Measurements from ENCODE around the gene TYW5.
"Not testable (repeated sequence)": the region's sequence is repeated elsewhere in the genome, so short reads cannot be mapped to it uniquely, and the experiment has no call there.

Gene TYW5

DNA sequence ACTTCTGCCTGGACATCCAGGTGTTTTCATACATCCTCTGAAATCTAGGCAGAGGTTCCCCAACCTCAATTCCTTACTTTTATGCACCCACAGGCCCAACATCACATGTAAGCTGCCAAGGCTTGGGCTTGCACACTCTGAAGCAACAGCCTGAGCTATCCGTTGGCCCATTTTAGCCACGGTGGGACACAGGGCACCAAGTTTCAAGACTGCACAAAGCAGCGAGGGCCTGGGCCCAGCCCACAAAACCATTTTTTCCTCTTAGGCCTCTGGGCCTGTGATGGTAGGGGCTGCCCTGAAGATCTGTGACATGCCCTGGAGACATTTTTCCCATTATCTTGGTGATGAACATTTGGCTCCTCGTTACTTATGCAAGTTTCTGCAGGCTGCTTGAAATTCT, 38.3 kb downstream of the TYW5 start:
- DNase-seq (ENCODE audit: low spot score) = no peak

DNA sequence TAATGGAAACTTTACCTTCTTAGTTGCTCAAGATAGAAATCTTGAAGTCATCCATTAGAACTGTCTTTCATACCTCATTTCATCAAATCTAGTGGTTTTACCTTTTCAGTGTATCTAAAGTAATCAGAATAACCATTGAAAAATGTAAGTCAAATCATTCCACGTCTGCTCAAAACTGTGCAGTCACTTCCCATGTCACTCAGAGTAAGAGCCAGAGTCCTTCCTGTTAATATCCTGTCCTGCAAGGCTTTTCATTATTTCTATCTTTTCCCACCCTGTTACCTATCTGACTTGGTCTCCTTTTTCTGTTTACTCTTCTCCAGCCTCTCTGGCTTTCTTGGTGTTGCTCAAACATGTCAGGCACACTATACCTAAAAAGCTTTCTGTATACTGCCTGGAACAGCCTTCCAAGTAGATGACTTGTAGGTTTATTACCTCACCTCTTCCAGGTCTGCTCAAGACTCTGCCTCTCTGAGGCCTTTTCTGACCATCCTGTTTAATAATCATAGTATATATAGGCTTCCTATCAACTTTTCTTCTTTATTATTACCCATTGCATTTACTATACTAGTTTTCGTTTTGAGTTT, 40.8 kb downstream of the TYW5 start:
- no peak for DNase-seq (ENCODE audit: low spot score)

DNA sequence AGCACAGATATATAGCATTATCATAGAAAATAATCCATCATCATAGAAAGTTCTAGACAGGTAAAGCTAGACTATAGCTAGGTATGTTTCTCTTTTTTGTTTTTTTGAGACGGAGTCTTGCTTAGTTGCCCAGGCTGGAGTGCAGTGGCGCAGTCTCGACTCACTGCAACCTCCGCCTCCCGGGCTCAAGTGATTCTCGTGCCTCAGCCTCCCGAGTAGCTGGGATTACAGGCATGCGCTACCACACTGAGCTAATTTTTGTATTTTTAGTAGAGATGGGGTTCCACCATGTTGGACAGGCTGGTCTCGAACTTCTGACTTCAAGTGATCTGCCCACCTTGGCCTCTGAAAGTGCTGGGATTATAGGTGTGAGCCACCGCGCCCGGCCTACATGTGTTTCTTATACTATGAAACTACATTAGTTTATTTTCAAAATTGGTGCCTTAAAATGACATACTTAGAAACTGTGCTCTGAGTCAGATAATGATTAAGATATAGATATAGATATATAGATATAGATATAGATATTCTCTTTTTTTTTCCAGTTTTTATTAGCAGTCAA, 42.7 kb downstream of the TYW5 start:
- DNase-seq (ENCODE audit: low spot score) = not testable (repeated sequence)

DNA sequence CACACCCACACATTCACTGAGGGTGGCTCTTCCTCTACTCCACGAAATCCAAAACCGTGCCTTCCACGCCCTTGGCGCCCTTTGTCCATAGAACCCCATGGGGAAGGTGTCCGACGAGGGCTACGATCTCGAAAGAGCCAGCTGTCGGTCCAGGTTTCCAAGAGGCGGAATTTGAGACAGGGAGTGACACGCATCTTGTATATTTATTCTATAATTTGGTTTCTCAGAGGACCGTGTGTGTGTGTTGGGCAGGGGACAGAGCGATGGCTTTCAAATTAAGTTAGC, 43.5 kb downstream of the TYW5 start:
- DNase-seq (ENCODE audit: low spot score) = no peak

DNA sequence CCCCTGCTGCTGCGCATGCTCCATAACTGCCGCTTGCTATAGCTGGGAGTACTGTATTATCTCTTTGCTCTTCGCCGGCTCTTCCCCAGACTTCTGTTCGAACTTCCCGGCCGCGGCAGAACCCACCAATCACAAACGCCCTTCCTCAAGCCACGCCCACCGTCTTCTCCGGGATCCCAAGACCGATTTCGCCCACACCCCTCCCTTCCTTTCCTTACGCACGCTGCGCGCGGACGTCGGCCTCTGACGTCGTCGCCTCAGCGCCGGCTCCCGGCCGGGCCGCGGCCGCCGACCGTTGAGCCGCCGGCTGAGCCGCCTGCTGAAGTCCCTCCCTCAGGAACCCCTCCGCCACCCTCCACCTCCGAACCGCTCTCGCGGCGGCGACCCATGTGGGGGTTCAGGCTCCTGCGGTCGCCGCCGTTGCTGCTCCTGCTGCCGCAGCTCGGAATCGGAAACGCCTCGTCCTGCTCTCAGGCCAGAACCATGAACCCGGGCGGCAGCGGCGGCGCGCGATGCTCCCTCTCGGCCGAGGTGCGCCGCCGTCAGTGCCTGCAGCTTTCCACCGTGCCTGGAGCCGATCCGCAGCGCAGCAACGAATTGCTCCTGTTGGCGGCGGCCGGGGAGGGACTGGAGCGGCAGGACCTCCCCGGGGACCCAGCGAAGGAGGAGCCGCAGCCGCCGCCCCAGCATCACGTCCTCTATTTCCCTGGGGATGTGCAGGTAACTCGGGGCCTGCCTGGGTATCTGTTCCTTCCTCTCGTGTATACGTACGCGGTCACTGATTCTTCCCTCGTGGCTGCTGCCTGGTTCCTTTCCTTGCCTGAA, 44.0 kb downstream of the TYW5 start, which contains the start of gene C2orf69:
Gene C2orf69 (plus strand): TSS at position 242 of the 825 bp plus-strand sequence. CDS start 146 bp downstream, at position 388.
- DNase-seq (ENCODE audit: low spot score) = peak; percentile 96

DNA sequence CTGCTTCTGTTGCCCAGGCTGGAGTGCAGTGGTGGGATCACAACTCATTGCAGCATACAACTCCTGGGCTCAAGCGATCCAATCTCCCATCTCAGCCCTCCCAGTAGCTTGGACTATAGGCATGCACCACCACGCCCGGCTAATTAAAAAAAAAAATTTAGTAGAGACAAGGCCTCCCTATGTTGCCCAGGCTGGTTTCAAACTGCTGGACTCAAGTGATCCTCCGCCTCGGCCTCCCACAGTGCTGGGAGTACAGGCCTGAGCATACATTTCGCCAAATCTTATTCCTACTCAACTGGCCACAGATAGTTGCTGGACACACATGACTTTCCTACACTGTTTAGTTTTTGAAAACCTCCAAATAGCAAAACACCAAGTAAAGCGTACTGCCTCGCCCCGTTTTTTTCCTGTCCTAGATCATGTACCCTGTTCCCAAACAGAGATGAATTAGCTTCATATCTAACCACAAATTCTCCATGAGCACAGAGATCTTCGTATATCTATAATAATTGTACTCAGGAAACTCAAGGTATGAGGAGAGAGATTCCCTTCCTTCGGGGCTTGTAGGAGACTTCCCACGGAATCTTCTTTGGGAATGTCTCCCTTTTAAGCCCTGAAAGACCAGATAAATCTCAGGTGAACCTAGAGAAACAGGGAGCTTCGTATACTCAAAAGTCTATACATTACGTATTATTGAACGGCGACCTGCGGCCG, 44.8 kb downstream of the TYW5 start:
- no peak for DNase-seq (ENCODE audit: low spot score)

GRCh38 chr2:199907008-199907714, 48.1 kb downstream of the TYW5 start:
- DNase-seq (ENCODE audit: low spot score) = no peak

- DNase-seq (ENCODE audit: low spot score) = no peak
Observed at GRCh38 chr2:199903111-199903510, 52.2 kb downstream of the TYW5 start.

GRCh38 chr2:199902486-199903110, 52.7 kb downstream of the TYW5 start:
- no peak for DNase-seq (ENCODE audit: low spot score)

- no peak for DNase-seq (ENCODE audit: low spot score)
Observed at GRCh38 chr2:199901942-199902341, 53.3 kb downstream of the TYW5 start.

DNA sequence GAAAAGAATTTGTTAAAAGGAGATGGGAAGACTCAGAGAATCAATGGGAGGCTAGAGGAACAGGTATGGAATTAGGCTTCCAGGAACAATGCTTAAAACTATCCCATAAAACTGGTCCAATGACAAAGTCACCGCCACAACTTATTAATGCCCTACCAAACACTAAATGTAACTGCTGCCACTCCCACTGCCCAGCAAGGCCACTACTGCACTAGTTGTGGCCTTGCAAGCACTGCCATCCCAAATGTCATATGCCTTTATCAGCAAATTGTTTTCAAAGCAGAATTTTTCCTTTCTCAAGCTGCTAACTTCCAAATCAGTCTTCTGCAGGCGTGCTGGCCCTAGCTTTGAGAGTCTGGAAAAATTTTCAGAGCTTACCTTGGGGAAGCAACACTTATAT, 58.7 kb downstream of the TYW5 start:
- no peak for DNase-seq (ENCODE audit: low spot score)

DNA sequence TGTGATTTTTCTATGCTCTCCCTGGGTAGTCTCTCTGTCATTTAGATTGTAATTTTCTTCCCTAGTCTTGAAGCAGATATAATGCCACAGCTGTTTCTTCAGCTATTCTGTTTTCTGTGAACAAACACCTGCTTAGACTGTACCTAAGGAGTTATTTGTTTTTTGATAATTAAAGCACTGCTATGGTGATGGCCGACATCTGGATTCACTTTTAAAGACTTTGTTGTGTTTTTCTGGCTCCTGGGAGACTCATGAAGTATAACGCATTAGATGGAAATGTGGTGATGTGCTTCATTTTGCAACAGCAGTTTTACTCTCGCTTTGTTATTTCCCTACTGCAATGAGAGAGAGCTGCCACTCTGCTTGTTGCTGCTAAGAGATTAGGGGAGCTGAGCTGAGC, 59.9 kb downstream of the TYW5 start:
- DNase-seq (ENCODE audit: low spot score) = no peak

- DNase-seq (ENCODE audit: low spot score) = no peak
Observed at GRCh38 chr2:199883474-199884212, 71.6 kb downstream of the TYW5 start.

DNA sequence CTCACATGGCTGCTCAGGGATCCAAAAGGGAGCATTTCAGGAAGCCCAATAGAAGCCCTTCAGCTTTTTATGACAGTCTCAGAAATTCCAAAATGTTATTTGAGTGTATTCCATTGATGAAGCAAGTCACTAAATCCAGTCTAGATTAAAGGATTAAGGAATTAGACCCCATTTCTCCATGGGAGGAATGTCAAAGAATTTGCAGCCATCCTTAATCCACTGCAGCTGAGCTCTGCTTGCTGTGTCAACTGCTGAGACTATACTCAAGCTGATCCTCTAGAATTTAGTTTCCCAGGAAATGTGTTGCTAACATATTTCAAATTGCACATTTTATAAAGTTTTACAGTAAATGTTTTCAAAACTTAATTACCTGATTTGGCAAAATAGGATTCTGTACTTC, 72.6 kb downstream of the TYW5 start:
- DNase-seq (ENCODE audit: low spot score) = no peak
